HG03103 (cell line): ENCODE measurements around the gene TMEM200B.
"Not testable (repeated sequence)": the region's sequence is repeated elsewhere in the genome, so short reads cannot be mapped to it uniquely, and the experiment has no call there.

Experiments used
- ATAC-seq: cut with Tn5 transposase; IDR thresholded peaks from one replicate; pipeline ENCODE4 v1.9.1; 2021; ENCODE audit warnings: low read depth; ENCODE audit not compliant: unreplicated experiment

The TMEM200B gene

GRCh38 chr1:29123887-29124365 lies at the start of gene TMEM200B:
Gene TMEM200B, minus strand, starts transcription at chr1:29123903. Its CDS starts 2,075 bp downstream, at chr1:29121828.
- no peak for ATAC-seq

DNA sequence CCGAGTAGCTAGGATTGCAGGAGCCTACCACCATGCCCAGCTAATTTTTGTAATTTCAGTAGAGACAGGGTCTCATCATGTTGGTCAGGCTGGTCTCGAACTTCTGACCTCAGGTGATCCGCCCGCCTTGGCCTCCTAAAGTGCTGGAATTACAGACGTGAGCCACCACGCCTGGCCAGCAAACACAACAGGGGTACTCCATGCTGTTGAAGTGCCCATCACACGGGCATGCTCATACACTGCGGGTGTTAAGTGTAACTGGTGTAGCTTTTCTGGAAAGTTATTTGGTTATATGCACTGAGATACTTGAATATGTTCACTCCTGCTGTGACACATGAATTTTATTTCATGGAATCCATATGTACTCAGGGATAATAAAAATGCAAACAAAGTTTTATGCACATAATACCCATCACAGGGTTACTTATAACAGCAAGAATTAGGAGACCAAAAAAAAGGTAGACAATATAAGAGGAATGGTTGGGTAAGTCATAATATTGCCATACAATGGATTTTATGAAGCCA lies 48.8 kb upstream of the TMEM200B start:
- ATAC-seq, result no peak

DNA sequence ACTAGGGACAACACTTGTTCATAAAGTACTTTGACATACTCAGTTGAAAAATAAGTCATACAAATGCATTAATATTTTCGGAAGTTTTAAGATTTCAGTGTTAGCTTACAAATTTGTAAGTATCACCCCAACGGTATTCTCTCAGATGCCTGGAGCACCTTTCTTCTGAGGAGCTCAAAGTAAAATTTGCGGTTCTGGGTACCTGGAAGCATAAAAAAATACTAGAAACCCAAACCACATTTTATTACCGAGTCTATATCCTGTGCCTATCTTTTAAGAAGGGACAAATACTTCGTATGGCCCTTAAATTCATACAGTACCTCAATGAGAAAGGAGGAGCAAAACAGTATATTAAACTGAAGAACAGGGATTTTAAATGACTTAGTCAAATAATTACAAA lies 47.8 kb upstream of the TMEM200B start:
- no peak for ATAC-seq

DNA sequence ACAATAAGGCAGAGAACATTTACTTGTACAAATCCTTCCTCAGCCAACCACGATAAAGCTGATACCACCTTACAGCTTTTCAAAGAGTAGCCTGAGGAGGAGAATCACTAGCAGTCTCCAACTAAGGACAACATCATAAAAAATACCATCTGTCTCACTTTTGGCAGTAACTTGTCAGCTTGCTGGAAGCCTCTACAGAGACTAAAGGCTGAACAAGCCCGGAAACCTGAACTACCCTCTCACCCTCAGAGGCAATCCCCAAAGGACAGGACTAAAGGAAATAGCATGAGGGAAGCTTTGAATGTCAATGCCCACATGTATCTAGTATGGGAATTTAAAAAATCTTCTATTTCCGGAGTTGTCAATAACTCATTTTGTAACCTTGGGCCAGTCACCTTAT lies 47.4 kb upstream of the TMEM200B start:
- no peak for ATAC-seq

DNA sequence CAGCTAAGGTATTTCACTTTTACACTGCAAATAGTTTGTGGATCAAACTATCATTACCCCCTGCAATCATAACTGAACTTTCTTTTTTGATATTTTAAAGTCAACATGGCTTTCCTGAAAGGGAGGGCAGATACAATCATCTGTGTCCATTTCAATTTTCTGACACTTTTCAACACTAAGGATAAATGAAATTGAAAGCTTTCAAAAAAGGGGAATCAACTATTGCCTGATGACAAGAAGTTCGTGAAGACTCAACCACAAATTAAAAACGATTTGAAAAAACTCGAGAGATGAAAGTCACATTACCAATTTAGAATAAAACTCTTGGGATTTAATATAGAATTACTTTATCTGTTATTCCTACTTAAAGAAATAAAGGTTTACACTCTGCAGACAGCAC lies 46.3 kb upstream of the TMEM200B start:
- ATAC-seq, result no peak

DNA sequence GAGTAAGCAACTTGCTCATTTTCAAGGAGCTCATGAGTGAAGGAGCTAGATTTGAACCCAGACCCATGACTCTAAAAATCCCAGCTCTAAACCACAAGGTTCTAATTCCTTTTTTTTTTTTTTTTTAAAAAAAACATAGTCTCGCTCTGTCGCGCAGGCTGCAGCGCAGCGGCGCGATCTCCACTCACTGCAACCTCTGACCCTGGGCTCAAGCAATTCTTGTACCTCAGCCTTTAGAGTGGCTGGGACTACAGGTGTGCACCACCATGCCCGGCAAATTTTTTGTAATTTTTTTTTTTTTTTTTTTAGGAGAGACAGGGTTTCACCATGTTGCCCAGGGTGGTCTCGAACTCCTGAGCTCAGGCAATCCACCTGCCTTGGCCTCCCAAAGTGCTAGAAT lies 44.2 kb upstream of the TMEM200B start:
- ATAC-seq, result no peak

- ATAC-seq, result no peak
These were observed 42.7 kb upstream of the TMEM200B start for GRCh38 chr1:29166291-29166878.

GRCh38 chr1:29164588-29164987 lies 40.9 kb upstream of the TMEM200B start:
- ATAC-seq, result no peak

- ATAC-seq, result no peak
These were observed 38.9 kb upstream of the TMEM200B start for GRCh38 chr1:29162476-29163138.

DNA sequence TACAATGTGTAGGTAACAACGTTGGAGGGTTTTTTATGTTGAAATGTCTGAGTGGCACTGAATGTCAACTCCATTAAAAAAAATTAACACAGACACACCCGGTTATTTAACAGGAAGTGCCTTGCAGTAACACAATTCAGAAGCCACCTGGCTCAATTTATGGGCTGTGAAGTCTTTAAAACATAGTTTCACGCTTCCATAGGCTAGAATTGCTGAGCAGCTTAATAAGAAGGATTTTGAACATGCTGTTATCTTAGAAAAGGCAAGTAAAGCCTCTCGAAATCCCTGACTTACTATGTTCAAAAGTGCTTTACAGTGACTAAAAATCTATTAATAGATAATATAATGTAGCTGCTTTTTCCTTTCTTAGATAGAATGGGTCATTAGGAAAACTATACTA lies 38.3 kb upstream of the TMEM200B start:
- no peak for ATAC-seq

- ATAC-seq, result no peak
These were observed 36.1 kb upstream of the TMEM200B start for GRCh38 chr1:29159773-29160172.

GRCh38 chr1:29157269-29157601 lies 33.5 kb upstream of the TMEM200B start:
- no peak for ATAC-seq

- ATAC-seq, result no peak
These were observed 33.0 kb upstream of the TMEM200B start for GRCh38 chr1:29156543-29157268.

DNA sequence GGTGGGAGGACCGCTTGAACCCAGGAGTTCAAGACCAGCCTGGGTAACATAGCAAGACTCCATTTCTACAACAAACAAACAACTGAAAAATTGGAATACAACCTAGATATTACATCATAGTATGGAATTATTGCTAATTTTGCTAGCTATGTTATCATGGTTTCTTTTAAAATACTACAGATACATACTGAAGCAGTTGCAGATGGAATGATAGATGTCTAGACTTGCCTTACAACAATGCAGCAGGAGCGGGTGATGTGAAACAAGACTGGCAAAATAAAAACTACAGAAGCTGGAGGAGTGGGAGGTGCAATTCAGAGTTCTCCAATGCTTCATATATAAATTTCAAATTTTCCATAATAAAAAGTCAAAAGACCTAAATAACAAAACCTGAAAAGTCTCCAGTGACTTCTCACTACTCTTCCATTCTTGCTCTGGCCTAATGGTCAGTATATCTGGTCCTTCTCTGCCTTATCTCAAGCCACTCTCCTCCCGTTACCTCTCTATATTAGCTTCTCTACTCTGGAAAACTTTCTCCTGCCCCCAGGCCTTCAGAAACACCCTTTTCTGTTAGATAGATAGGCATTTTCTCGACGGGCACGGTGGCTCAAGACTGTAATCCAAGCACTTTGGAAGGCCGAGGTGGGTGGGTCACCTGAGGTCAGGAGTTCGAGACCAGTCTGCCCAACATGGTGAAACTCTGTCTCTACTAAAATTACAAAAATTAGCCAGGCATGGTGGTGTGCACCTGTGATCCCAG lies 28.5 kb upstream of the TMEM200B start:
- no peak for ATAC-seq

DNA sequence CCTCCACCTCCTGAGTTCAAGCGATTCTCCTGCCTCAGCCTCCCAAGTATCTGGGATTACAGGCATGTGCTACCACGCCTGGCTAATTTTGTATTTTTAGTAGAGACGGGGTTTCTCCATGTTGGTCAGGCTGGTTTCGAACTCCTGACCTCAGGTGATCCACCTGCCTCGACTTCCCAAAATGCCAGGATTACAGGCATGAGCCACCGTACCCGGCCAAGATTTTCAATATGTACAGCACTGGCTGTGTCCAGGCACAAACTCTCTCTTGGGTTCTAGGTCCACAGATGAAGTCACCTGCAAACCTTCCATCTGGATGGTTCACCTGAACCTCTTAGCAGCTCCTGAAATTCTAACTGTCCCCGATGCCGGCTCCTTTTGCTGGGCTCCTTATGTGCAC lies 26.6 kb upstream of the TMEM200B start:
- not testable (repeated sequence) for ATAC-seq

DNA sequence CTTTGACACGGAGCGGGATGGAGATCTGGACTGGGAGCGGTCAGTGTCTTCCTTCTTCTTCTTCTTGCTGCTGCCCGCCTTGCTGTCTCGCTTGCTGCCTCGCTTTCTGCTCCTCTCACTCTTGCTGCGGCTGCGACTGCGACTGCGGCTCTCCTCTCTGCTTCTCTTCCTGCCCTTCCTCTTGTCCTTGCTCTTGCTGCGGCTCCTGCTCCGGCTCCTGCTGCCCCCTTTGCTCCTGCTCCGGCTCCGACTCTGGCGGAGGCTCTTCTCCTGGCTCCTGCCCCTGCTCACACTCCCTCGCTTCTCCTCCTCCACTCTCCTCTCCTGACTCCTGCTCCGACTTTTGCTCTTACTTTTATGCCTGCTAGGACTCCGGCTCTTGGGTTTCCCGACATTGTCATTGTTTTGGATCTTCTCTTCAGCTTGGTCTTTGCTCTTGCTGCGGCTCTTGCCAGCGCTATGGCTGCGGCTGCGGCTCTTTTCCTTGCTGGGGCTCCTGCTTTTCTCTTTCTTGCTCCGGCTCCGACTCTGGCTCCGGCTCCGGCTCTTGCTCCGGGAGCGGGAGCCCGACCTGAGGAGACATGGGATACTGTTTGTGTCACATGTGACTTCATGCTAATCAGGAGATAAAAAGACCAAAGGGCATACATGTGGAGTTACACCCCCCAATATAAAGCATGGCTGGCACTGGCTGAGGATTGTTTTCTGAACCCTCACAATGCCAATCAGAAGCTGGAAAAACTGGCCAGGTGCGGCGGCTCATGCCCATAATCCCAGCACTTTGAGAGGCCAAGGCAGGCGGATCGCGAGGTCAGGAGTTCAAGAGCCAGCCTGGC lies 25.2 kb upstream of the TMEM200B start:
- ATAC-seq, result no peak

DNA sequence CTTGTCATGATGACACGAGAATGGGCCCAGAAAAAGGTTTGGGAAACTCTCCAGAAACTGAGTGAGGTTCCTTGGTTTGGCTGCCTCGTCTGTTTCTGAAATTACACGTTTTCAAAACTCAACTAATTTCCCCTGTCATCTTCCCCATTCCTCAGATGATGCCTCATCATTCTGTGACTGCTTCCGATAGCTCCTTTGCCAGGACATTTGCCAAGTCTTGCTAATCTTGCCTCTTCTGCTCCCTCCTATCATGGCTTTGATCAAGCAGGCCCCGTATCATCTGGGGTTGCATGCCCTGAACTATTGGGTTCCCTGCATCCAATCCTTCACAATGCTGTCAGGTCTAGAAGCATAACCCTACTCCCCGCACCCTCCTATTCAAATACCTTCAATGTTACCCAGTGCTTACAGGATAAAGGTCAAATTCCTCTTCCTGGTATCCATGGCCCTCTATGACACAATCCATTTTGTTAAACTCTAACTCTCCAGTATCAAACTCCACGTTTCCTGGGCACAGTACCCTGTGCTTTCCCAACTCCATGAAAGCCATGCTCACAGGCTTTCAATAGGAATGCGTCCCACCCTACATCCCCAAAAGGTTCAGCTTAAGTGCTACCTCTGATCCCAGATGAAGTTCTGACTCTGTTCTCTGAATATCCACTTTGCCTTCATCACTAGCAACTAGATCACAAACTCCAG lies 22.2 kb upstream of the TMEM200B start:
- ATAC-seq, result no peak

DNA sequence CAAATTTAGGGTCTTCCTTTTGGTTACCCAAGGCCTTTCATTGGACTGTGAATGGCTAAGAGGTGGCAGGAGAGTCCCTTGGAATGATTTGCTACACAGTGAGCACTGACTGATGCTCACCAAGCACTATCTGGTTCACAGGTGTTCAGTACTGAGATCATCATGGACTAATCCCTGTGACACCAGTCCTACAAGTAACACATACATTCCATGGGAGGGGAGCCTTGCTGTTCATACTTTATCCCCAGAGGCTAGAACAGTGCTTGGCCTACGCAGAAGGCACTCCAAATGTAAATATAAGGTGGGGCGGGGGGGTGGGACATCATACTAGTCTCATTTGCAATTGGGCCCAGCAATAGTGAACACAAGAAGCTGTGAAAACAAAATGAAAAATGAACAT lies 20.5 kb upstream of the TMEM200B start:
- ATAC-seq, result no peak

GRCh38 chr1:29142714-29143113 lies 19.0 kb upstream of the TMEM200B start:
- ATAC-seq, result no peak
